HPDE6-E6E7 (cell line): ENCODE data around the gene TNFRSF25.
A peak's percentile ranks its signal among the peaks of the same experiment; 100 is the strongest.

Experiments used
- DNase-seq: peaks from one replicate; pipeline ENCODE4 v3.0.0; 2011; ENCODE audit warnings: missing footprints; ENCODE audit errors: extremely low spot score

The TNFRSF25 gene

DNA sequence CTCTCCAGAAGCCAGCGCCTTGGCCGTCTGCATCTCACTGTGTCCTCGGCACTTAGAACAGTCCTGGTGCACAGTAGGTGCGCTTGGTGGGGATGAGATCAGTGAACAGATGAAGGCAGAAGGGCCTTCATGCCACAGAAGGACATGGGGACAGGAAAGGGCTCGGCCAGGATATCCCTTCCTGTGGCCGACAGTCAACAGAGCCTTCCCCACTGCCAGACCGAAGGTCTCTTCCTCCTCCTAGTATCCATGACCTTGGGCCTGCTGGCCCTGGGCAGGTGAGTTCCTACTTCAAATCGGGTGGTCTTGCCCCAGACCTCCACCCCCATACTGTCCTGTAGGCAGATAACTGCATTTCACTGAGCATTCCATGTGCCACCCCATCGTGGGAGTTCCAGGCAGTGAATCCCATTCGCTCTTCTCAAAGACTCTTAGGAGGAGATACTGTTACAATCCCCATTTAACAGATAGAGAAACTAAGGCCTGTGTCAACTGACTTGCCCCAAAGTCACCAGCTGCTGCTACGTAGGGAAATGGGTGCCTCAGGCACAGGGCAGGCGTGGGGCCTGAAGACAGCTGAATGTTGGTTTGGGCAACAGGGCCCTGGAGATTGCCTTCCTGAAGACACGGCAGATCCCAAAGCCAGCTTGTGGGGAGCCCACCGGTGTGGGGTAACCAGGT, 22.0 kb upstream of the TNFRSF25 start:
- no peak for DNase-seq

DNA sequence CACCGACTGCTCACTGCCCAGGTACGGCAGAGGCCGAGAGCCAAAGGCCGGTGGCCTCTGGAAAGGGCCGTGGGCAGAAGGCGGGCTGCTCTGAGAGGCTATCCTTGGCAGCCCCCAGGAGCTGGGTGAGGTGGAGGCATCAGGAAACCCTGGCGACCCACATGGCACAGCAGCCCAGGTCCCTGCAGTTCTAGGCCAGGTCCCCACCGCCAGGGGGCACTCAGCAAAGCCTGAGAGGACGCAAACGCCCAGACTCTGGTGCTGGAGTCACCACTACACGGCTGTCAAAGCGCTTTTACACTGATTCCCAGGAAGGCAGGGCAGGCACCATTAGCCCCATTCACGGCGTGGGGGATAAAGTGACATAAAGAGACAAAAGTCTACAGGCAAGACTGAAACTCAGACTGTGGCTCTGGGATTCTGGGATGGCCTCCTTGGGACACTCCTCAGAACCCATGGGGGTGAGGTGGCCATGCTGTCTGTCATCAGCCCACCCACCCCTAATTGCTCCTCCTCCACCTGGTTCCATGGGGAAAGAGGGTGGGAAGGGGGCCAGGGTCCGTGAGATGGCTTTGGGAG, 20.5 kb upstream of the TNFRSF25 start:
- peak; percentile 75 for DNase-seq

DNA sequence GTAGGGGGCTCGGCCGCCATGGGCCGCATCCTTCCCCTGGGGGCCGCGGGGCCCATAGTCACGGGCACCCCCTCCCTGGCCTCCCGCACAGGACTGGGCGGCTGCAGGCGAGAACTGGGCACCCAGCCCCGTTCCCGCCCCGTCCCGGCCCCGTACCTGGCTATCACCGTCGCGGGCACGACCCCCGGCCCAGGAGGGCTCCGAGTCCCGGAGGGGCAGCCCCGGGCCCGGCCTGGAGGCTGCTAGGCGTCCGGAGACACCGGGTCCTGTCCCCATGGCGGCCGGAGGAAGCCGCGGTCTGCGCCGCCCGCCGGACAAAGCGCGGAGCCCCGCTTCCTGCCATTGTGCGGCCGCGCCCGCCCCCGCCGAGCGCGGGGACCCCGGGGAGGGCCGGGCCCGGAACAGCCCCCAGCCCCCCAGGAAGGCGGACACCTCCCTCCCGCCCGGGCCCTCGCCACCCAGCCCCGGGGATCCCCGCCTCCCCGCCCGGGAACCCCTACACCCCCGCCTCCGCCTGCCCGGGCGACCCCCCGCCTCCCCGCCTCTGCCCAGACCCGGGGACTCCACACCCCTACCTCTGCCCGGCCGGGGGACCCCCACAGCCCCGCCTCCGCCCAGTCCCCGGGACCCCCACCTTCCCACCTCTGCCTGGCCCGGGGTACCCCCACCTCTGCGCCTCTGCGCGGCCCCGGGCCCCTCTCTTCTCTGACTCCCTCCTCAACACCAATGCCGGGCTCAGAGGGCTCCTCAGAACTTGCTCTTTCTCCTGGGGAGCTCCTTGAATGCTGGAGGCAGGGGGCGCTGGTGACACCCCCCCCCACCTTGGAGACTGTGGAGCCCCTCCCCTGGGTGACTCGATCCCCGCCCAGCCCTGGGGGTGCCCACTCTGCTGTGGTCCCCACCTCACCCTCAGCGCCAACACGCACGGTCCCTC, 19.5 kb upstream of the TNFRSF25 start:
- DNase-seq = no peak

DNA sequence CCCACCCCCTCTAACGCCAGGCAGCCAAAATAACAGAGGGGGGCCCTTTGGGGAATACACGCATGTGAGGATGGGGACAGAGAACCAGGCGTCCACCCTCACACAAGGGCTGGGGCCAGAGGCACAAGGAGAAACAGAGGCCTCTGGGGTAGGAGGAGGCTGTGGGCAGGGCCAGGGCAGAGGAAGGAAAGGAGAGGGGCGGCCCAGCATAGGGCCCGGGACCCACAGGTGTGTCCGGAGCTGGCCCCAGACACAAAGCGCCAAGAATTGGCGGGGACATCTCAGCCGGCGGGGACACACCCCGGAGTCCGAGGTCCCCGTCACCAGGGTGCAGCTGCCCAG, 18.8 kb upstream of the TNFRSF25 start:
- no peak for DNase-seq

DNA sequence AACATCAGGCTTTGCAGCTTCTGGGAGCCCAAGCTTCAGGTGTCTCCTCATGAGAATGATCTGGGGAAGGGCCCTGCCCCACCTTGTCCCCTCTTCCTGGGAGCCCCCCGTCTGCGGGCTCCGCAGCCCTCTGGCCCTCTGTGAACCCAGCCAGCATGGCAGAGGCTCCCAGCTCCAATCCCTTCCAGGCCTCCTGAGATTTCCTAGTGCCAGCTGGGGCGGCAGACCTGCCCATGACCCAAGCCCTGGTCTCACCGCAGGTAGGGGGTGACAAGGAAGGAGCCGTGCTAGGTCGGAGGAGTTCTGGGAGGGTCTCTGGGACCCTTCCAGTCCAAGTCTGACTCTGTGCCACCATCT, 17.8 kb upstream of the TNFRSF25 start:
- no peak for DNase-seq

DNA sequence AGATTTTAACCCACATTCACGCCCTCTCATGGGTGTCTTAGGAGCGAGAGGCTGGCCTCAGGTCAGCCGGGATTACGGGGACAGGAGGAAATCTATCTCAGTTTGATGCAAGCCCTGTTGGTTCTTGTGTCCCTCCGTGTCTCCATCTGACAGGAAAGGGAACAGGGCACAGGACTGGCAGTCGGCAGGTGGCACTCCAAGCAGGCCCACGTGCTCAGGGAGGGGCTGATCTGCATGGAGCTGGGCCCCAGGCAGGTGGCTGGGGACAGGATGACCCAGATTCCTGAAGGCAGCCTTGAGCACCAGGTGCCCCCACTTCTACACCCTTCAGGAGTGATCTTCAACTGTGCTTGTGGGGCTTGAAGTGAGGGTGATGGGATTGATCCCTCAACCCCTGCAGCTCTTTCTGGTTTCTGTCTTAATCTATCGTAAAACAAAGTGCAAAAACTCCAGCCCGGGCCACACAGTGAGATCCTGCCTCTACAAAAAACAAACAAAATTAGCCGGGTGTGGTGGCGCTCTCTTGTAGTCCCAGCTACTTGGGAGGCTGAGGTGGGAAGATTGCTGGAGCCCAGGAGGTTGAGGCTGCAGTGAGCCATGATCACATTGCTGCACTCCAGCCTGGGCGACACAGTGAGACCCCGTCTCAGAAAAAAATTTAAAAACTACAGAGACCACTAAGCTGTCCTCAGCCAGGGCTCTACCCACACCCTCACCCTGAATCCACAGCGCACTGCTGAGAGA, 17.2 kb upstream of the TNFRSF25 start:
- no peak for DNase-seq

DNA sequence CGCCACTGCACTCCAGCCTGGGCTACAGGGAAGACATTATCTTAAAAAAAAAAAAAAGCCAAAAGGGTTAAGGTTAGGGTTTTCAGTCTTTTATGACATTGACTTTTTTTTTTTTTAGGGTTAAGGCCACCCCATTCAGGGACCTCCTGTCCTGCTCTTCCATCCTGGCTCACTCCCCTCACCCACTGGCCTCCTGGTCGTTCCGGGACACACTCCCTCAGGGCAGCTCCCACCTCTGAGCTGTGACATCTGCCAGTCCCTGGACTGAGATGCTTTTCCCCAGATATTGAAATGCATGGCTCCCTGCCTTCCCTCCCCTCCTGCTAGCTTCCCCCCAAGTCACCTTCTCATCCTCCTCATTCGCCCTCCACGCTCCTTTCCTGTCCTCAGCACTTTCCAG, 15.8 kb upstream of the TNFRSF25 start:
- DNase-seq = no peak

DNA sequence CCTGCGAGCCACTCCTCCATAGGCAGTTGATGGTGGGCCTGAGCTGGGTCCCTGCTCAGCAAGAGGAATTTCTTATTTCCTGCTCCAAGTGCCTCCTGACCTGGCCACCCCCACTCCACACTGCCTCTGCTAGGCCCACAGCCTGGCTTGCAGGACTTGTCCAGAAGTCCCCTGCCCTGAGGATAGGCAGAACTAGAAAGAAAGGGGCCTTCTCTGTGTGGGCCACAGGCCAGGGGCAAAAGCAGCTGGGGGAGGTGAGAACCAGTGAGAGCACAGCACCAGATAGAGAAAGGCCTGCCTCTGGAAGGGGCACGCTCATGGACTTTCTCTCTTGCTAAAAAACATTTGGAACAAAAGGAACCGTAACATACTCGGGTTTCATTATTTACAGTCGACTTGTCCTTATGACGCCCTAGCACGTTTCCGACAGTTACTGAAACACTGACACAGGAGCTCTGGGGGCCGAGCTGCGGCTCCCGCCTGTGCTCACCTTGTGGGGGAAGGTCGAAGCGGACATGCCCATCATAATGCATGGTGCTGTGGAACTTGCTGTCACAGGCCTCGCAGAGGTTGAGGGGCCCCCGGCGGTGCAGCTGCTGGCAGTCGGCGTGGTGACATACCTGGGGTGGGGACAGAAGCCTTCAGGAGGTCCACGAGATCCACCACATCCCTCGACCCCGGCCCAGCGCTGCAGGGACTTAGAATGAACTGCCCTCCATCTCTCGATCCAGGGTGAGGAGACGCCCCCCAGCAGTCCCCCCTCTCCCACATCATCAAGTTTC, 11.3 kb upstream of the TNFRSF25 start:
- DNase-seq = no peak

DNA sequence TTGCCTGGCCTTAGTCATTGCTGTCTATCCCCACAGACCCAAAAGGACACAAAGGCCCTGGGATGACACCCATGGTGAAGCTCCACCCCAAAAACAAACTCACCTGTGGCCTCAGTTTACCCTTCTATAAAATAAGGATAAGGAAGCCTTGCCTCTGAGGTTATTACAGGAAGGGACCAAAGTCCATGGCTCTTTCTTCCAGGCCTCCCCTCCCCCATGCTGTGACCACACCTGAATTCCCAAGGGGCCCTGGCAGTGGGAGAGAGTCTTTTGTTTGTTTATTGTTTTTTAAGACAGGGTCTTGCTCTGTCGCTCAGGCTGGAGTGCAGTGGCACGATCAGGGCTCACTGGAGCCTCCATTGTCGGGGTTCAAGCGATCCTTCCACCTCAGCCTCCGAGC, 10.5 kb upstream of the TNFRSF25 start:
- no peak for DNase-seq

DNA sequence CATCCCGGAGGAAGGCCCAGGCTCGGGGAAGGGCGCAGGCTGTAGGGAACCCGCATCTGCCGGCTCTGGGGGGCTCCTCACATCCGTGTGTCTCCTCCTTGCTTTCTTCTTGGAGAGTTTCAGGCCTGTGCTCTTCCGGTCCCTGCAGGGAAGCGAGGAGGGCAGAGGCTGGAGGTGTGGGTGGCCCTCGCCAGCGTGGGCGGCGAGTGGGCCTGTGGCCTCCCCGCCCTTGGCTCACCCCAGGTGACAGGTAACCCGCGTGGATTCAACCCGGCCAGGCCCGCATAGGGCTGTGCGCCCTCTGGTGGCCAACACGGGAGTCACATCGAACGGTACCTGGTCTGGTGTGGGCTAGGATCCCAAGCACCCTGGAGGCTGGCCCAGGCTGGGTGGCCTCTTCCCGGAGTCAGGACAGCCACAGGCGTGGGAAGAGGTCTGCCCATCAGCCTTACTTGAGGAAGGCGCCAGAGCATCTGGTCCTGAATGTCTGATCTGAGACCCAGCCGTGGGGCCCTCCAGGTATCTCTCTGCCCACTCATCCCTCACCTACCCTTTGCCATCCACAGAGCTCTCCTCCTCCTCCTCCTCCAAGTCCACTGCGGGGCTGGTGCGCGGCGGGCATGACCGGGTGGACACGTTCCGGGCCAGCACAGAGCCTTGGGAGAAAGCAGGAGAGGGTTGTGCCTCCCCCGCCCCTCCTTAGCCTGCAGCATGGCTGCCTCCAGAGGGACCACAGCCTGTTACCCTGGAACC, 9.6 kb upstream of the TNFRSF25 start:
- peak; percentile 70 for DNase-seq

DNA sequence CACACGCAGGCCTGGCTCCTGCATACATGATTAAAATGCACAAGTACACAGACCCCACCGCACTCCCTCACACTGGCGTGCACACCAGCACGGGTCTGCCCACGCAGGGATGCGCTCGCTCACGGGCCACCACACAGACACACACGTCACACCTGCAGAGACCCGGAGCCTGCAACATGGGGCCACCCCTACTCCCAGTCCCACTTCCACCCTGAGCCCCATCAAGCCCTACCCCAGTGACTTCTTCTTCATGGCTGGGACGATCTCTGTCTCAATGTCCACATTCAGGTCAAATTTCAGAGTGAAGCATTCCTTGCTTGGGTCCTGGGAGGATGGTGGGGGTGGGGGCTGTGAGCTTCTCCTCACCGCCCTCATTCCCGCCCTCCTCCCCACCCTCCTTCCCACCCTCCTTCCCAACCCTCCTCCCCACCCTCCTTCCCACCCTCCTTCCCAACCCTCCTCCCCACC, 8.9 kb upstream of the TNFRSF25 start:
- no peak for DNase-seq

DNA sequence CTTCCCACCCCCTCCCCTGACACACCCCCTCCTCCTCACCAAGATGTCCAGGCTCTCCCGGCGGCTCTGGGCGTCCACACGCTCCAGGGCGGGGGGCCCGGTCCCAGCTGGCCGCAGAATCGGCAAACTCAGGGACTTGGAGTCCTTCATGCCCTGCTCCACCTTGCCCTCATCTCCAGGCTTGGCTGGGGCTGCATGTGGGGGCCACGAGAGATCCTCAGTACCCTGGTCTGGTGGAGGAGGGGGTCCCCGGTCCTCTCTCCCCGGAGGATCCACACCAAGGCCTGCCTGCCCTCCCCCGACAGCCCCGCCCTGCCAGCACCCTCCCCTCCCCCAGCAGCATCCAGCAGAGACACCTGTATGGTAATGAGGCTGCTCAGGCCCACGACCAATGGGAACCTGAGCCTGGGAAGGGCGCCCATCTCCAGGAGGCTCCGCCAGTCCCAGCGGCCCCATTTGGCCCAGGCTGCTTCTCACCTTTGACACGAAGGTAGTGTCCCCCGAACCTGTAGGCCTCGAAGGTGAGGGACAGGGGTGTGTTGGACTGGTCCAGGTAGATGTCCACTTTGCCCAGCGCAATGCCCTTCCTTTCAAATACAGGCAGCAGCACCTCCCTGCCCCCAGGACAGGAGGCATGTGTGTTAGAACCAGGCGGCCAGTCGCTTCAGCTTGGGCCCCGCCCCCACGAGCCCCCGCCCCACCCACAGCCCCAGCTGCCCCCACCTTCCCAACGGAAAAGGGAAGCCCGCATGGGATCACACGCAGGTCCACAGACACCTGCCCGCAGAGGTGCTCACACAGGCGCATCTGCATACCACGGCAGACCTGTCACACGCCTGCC, 8.2 kb upstream of the TNFRSF25 start:
- no peak for DNase-seq

DNA sequence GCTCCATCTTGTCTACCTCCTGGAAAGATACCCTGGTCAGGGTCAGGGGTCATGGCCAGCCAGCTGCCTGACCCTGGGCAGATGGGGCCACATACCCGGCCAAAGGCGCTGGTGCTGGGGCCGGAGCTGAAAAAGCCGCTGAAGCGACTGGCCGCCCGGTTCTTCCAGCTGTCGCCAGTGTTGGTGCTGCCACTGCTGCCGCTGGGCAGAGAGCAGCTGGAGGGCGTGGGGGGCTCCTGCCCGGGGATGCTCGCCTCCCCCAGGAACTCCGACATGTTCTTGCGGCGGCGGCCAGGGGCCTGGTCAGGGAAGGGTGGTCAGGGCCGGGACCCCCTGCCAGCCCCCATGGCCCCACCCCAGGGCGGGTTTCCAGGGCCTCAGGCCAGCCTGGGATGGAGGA, 7.2 kb upstream of the TNFRSF25 start:
- no peak for DNase-seq

DNA sequence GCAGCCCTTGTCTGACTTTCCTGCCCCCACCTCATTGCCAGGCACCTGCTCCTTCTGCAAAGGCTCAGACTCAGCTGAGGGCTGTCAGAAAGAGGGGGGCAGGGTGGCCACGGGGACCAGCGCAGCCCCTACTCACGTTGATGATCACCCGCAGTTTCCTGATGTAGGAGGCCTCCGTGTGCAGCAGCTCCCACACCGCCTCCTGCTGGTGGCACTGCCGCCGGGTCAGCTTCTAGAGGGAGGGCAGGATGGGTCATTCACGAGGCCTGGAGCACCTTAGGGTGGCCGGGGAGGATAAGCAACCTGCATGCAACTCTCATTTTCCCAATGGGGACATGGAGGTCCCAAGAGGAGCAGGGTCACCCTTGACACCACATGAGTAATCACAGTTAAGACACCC, 6.4 kb upstream of the TNFRSF25 start:
- DNase-seq = no peak

DNA sequence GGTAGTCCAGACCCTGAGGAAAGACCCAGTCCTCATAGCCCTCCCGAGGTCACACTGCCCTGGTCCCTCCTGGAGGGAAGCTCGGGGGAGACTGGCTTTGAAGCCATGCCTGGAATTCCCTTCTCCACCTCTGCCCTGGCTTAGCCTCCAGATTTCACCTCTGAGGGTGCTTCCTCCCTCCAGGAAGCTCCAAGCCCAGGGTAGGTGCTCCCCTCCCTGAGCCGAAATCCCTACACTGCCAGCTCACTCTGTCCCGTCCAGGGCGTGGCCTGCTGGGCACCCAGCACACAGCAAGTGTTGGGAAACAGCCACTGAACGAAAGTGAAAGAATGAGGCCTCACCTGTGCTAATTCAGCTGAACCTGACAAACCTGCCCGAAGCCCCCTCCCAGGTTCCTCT, 6.0 kb upstream of the TNFRSF25 start:
- DNase-seq = peak; percentile 78

DNA sequence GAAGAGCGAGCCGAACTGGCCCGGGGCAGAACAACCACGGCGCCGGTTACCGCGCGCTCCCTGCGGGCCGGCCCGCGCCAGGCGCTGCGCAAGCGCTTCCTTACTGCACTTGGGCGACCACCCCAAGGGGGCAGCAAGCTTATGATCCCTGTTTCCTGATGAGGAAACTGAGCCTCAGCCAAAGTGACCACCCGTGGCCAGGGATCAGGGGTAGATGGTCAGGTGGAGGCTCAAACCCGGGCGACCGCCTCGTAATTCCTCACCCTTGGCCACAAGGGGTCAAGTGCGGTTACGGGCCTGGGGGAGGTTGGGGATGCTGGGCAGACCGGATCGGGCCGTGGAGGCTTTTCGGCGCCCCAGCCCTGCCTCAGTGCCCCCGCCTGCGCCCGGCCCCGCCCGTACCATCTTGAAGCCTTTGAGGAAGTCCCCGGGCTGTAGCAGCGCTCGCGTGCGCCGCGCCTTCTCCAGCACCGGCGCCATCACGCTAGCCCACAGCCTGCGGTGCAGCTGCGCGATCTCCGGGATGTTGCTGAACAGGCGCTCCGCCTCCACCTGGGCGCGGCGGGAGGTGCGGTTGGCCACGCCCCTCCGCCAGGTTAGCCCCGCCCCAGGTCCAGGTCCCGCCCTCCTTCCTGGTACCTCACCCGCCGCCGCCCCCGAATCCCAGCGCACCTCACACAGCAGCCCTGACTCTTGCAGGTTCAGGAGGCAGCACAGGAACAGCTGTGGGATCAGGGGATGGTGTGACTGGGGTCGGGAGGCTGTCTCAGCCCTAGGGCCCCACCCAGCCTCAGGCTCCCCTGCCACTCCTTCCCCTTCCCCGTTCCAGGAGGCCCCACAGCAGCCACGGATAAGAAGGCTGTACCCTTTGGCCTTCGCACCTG, 5.4 kb upstream of the TNFRSF25 start:
- DNase-seq = no peak

DNA sequence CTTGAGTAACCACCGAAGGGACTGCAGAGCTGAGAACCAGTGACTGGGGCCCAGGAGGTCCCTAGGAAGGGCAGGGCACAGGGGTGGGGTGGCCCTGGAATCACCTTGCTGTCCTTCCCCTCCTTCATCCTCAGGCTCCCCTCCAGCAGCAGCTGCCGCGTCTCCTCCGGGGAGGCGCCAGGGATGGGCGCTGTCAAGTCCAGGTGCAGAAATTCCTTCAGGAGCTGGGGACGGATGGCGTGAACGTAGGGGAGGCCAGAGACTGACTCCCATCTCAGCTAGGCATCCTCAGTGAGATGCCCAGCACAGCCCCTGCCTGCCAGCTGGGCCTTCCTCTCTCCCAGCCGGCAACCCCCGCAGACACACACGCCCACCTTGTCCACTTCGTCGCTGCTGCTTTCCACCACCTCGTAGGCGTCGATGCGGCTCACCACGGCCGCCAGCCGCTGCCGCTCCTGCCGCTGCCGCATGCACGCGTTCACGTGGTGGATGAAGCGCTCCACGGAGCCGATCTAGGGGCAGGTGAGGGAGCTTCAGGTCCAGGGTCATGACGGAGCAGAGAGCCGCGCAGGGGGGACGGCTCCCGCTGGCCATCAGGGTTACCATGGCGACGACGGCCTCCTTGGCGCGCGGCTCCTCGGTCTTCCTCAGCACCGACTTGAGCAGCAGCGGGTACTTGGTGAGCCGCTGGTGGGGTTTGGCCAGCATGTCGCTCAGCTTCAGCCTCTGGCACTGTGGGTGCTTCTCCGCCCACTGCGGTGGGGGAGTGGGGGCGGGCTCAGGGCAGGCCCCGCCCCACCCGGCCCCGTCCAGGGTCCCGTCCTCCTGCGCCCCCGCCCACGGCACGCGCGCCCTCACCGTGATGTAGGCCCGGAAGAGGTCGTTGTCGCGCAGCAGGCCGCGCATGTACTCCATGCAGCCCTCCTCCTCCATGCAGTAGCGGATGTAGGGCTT, 4.4 kb upstream of the TNFRSF25 start:
- no peak for DNase-seq
